ENCODE measurements around the gene JAK2.
"Not testable (repeated sequence)": the region's sequence is repeated elsewhere in the genome, so short reads cannot be mapped to it uniquely, and the experiment has no call there.

JAK2 gene

GRCh38 chr9:4984621-4985385, at the start of gene JAK2:
Gene JAK2, plus strand, starts transcription at chr9:4985272. Its CDS starts 36,716 bp downstream, at chr9:5021988.
- peak; percentile 53 to 98 (median 88) for DNase-seq

GRCh38 chr9:4936277-4936676, 48.8 kb upstream of the JAK2 start:
- no peak for DNase-seq

DNA sequence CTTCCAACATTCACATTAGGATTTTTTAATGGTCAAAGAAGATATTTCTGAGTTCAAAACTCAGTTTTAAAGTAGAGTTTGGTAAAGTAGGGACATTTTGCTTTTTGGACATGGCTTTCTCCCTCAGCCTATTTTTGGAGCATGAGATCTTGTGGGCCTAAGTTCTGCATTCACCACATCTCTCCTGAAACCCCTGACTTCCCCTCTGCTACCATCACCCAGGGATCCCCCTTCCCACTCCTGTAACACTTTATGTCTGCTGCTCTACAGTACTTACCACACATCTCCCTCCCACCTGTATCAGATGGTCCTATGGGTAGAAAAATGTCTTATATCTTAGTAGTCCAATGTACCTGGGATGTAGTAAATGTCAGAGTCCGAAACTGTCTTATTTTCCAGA, 48.2 kb upstream of the JAK2 start:
- DNase-seq: no peak

DNA sequence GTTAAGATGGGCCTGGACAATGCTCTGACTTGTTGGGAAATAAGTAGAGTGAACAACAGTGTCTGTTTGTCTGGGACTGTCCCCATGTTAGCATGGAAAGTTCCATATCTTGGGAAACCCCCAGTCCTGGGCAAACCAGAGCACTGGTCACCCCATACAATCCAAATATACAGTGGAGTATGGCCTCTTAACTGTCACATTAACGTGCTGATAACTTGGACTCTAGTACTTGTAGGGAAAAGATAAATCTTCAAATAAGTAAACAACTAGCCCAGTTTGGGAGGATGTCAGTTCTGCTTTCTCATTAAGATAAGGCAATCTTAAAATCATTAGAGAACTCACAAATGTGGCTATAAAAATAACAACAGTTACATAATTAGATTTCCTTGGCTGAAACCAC, 47.6 kb upstream of the JAK2 start:
- no peak for DNase-seq

DNA sequence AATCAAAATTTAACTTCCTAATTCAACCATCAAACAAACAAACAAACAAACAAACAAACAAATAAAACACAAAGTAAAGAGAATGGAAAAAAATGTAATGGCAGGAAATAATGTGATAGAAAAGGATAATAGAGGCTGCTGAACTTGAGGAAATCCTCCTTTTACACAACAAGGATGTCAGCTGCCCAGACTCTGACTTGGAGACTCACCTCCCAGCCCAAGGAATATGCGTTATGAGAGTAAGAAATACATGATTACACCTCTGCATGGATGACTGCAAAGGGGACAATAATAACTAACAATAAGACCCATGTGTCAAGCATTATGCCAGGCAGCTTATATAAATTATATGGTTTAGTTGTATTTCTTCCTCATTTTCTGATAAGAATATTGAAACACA, 46.6 kb upstream of the JAK2 start:
- DNase-seq: no peak

DNA sequence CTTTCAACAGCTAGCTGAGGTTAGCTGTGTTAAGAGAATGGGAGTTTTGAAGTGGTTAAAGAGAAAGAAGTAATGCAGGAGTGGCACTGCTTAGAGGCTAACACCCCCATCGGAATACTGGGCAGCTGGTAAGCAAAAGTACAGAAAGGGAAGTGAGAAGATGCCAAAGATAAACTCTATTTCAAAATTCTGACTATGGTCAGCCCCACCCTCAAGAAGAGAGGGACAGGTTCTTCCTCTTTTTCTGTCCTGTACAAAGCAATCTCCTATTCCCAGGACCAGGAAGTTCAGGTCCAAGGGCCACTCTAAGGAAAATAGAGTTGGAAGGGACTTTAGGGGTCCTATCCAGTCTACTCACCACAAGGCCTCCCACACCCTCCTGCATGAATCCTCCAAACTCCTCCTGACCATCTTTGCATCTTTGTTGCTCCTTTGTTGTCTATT, 45.9 kb upstream of the JAK2 start:
- DNase-seq: no peak

DNA sequence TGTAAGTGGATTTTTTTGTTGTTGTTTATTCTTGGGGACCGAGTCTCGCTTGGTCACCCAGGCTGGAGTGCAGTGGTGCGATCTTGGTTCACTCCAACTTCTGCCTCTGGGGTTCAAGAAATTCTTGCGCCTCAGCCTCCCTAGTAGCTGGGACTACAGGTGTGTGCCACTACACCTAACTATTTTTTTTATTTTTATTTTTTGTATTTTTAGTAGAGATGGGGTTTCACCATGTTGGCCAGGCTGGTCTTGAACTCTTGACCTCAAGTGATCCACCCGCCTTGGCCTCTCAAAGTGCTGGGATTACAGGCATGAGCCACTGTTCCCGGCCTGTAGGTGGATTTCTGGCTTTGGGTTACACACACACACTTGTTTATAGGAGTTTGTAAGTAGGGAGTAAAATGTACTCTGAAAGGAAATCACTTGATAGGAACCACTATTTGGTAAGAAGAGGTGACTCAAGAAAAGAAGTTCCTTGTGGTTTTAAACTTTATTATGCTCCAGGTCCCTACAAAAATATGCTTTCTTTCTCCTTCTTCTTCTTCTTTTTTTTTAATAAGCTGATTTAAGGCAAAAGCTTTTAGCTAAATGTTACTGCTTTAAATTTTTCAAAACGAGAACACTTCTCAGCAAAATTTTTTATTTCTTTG, 42.9 kb upstream of the JAK2 start:
- not testable (repeated sequence) for DNase-seq

DNA sequence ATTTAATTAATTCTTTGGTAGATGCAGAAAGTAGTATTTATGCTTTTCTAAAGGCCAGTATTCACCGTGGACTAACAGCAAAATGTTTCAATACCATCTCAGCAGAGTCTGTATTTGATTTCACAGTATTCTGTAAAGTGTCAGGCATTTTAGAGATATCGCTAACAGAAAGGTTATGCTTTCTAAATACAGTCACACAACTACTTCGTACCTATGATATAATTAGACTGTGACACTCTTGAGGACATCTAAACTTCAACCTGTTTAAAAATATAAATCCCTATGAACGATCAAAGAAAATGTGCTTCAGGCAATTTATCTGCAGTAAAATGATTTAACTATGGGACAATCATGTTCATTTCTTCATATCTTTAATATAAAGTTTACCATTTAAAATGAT, 41.7 kb upstream of the JAK2 start:
- DNase-seq: no peak

- peak in 1 of 56 donors; percentile 14 for DNase-seq
These were observed 40.5 kb upstream of the JAK2 start for GRCh38 chr9:4944431-4945211.

GRCh38 chr9:4946937-4947336, 38.1 kb upstream of the JAK2 start:
- no peak for DNase-seq

- DNase-seq: no peak
These were observed 29.2 kb upstream of the JAK2 start for GRCh38 chr9:4955836-4956235.

GRCh38 chr9:4959031-4959430, 26.0 kb upstream of the JAK2 start:
- no peak for DNase-seq

GRCh38 chr9:4962085-4962484, 23.0 kb upstream of the JAK2 start:
- DNase-seq: no peak

DNA sequence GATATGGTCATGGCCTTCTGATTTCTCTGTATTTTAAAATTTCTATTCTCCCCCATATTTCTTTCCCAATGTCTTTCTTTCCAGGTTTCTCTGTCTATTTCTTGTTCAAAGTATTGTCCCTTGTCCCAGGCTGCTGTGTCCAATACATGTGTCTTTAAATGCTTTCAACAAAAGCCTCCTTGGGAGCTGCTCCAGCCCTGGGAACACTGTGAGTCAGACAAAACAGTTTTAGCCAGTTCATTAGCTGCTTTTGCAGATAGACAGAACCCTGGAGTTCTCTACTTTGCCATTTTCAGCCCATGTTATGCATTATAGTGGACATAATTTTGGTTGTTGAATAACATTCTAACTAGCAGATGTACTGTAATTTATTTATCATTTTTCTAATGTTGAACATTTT, 20.5 kb upstream of the JAK2 start:
- no peak for DNase-seq

DNA sequence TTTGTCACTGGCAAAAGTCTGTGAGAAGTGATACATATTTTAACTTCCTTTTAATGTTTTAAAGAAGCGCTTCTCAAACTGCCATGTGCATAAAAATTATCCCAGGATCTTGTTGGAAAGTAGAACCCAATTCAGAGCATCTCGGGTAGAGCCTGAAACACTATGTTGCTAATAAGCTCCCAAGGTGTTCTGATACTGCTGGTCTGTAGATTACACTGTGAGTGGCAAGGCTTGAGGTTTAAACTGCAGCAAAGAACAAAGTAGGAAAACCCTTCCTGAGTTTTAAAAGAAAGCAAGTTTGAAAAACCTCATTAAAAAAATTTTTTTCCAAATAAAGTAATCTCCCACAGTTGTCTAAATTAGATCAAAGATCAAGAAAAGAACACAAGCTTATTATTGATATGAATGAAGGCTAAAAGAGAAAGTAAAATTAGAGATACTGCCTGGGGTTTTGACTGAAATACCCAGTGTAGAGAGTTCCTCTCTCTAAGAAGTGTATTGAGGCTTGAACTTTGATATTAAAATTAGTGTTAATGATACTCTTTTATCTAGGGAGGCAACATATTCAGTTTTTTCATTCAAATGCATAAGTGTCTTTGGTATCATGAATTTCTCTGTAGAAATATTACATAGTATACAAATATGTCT, 19.8 kb upstream of the JAK2 start:
- DNase-seq: no peak

GRCh38 chr9:4967523-4967922, 17.5 kb upstream of the JAK2 start:
- no peak for DNase-seq

DNA sequence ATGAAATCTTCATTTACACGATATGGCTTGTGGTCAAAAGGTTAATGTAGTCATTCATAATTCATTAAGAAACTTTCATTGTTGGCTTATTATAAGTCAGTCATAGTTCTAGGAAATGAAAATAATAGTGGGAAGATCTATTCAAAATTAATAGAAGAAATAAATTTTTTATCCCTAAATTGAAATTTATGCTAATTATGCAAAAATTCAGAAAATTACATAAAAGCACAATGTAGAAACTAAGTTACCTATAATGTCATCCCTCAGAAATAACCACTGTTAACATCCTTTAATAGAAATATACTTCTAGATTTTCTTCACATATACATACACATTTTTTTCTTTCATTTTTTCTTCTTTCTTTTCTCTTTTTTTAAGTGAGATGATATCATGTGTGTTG, 15.9 kb upstream of the JAK2 start:
- DNase-seq: no peak

GRCh38 chr9:4970970-4971641, 14.0 kb upstream of the JAK2 start:
- no peak for DNase-seq

- DNase-seq: no peak
These were observed 11.8 kb upstream of the JAK2 start for GRCh38 chr9:4973246-4973645.

- no peak for DNase-seq
These were observed 11.2 kb upstream of the JAK2 start for GRCh38 chr9:4973902-4974301.

DNA sequence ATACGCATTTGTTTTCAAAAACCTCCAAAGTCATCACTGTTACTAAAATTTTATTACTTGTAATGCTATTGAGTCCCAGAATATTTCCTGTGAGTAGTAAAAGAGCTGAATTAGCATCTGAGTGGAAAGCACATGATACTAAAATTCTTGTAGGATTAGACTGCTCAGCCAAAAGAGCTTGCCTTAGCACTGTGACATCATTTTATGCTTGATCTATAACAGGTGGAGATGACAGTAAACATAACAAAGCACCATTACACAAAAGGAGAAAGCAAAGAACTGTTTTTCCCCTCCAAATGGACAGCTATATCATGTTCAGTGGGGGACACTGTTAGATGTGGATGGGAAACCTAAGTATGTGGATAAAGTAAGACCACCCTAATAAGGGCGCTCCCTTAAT, 5.8 kb upstream of the JAK2 start:
- DNase-seq: no peak
